H9 (cell line): Measurements from ENCODE around the gene LAYN. TPM values are rescaled to one million over a fixed set of nuclear protein-coding genes. Genes with fewer than 3 reads are reported as not detected.

ENCODE experiments used
- DNase-seq: peaks from one replicate; pipeline ENCODE4 v3.0.0-alpha.2; 2017
- H2AFZ ChIP-seq: one replicate; pipeline ENCODE4 v1.6.1; 2013; ENCODE audit warnings: mild to moderate bottlenecking, low read length, control low read depth, moderate library complexity
- H2AK5ac ChIP-seq: 2 replicates; pipeline ENCODE4 v1.6.1; 2013; ENCODE audit warnings: low read length, control low read depth, mixed read lengths; ENCODE audit not compliant: insufficient read length
- H2BK120ac ChIP-seq: one replicate; pipeline ENCODE4 v1.6.1; 2013; ENCODE audit warnings: low read depth, mild to moderate bottlenecking, low read length, control low read depth, inconsistent platforms; ENCODE audit not compliant: poor library complexity, severe bottlenecking
- H2BK12ac ChIP-seq: 2 replicates; pipeline ENCODE4 v1.6.1; 2013; ENCODE audit warnings: low read length, control low read depth, mixed read lengths, low read depth; ENCODE audit not compliant: insufficient read length
- H2BK15ac ChIP-seq: 2 replicates; pipeline ENCODE4 v1.6.1; 2013; ENCODE audit warnings: low read depth, low read length, control low read depth
- H2BK20ac ChIP-seq: one replicate; pipeline ENCODE4 v1.6.1; 2013; ENCODE audit warnings: low read depth, mild to moderate bottlenecking, low read length, control low read depth, inconsistent platforms; ENCODE audit not compliant: poor library complexity, severe bottlenecking
- H2BK5ac ChIP-seq: 2 replicates; pipeline ENCODE4 v1.6.1; 2013; ENCODE audit warnings: low read length, control low read depth, mixed read lengths; ENCODE audit not compliant: insufficient read length
- H3K14ac ChIP-seq: 2 replicates; pipeline ENCODE4 v1.6.1; 2013; ENCODE audit warnings: low read length, control low read depth; ENCODE audit not compliant: insufficient read depth
- H3K18ac ChIP-seq: 2 replicates; pipeline ENCODE4 v1.6.1; 2013; ENCODE audit warnings: low read depth, mild to moderate bottlenecking, mixed read lengths, low read length, control low read depth; ENCODE audit not compliant: insufficient read length
- H3K23ac ChIP-seq: 2 replicates; pipeline ENCODE4 v1.6.1; 2013; ENCODE audit warnings: low read length, control low read depth, mixed read lengths, low read depth; ENCODE audit not compliant: insufficient read length
- H3K23me2 ChIP-seq: 2 replicates; pipeline ENCODE4 v1.6.1; 2013; ENCODE audit warnings: low read depth, mild to moderate bottlenecking, mixed read lengths, low read length, control low read depth; ENCODE audit not compliant: insufficient read length, poor library complexity, severe bottlenecking
- H3K27ac ChIP-seq: 2 replicates; pipeline ENCODE4 v1.5.1; 2013; ENCODE audit warnings: low read length, control low read depth, mixed read lengths, low read depth; ENCODE audit not compliant: insufficient read length
- H3K27me3 ChIP-seq: 2 replicates; pipeline ENCODE4 v1.6.1; 2013; ENCODE audit warnings: low read length, control low read depth, inconsistent platforms; ENCODE audit not compliant: insufficient read depth
- H3K4ac ChIP-seq: 2 replicates; pipeline ENCODE4 v1.6.1; 2013; ENCODE audit warnings: low read depth, mild to moderate bottlenecking, control low read depth, inconsistent platforms, low read length, moderate library complexity
- H3K4me1 ChIP-seq: 2 replicates; pipeline ENCODE4 v1.6.1; 2013; ENCODE audit warnings: low read length, control low read depth, inconsistent platforms; ENCODE audit not compliant: insufficient read depth
- H3K4me2 ChIP-seq: 2 replicates; pipeline ENCODE4 v1.6.1; 2013; ENCODE audit warnings: low read length, control low read depth, mixed read lengths; ENCODE audit not compliant: insufficient read length, insufficient read depth
- H3K56ac ChIP-seq: 2 replicates; pipeline ENCODE4 v1.6.1; 2013; ENCODE audit warnings: low read depth, mild to moderate bottlenecking, mixed read lengths, low read length, control low read depth; ENCODE audit not compliant: insufficient read length
- H3K79me1 ChIP-seq: 2 replicates; pipeline ENCODE4 v1.6.1; 2013; ENCODE audit warnings: low read depth, mild to moderate bottlenecking, moderate library complexity, low read length, control low read depth, inconsistent platforms; ENCODE audit not compliant: insufficient read depth, poor library complexity, severe bottlenecking
- H3K79me2 ChIP-seq: 2 replicates; pipeline ENCODE4 v1.6.1; 2013; ENCODE audit warnings: low read length, control low read depth, inconsistent platforms; ENCODE audit not compliant: insufficient read depth
- H3K9ac ChIP-seq: 2 replicates; pipeline ENCODE4 v1.6.1; 2013; ENCODE audit warnings: low read length, control low read depth, mixed read lengths; ENCODE audit not compliant: insufficient read length; ENCODE audit errors: extremely low read depth
- H3K9me3 ChIP-seq: one replicate; pipeline ENCODE4 v1.6.1; 2013; ENCODE audit warnings: low read depth, low read length, inconsistent platforms; ENCODE audit not compliant: control insufficient read depth
- H3T11ph ChIP-seq: one replicate; pipeline ENCODE4 v1.6.1; 2013; ENCODE audit warnings: mild to moderate bottlenecking, low read length, control low read depth, inconsistent platforms
- H4K20me1 ChIP-seq: one replicate; pipeline ENCODE4 v1.6.1; 2013; ENCODE audit not compliant: control insufficient read depth, insufficient read length, insufficient read depth
- H4K5ac ChIP-seq: 2 replicates; pipeline ENCODE4 v1.6.1; 2013; ENCODE audit warnings: low read depth, mild to moderate bottlenecking, mixed read lengths, low read length, control low read depth; ENCODE audit not compliant: insufficient read length
- H4K8ac ChIP-seq: replicated peaks from 2 replicates; pipeline ENCODE4 v1.6.1; 2013; ENCODE audit warnings: low read length, control low read depth, mixed read lengths, low read depth; ENCODE audit not compliant: insufficient read length
- H4K91ac ChIP-seq: 2 replicates; pipeline ENCODE4 v1.6.1; 2013; ENCODE audit warnings: low read depth, mild to moderate bottlenecking, moderate library complexity, mixed read lengths, low read length, control low read depth; ENCODE audit not compliant: insufficient read length
- H3K27ac Mint-ChIP-seq, 3 experiments: 2 replicates in 2 of 3; 3 replicates in 1 of 3; pipeline ENCODE4 v1.8.0; 2020 to 2021; ENCODE audit warnings: mixed read lengths in 3 of 3, mild to moderate bottlenecking in 1 of 3, moderate library complexity in 1 of 3
- H3K27me3 Mint-ChIP-seq: 2 replicates; pipeline ENCODE4 v1.8.0; 2021; ENCODE audit warnings: low read depth, mild to moderate bottlenecking, moderate library complexity, mixed read lengths
- H3K36me3 Mint-ChIP-seq, 3 experiments: 2 replicates in 2 of 3; 3 replicates in 1 of 3; pipeline ENCODE4 v1.8.0; 2020 to 2021; ENCODE audit warnings: low read depth in 3 of 3, mixed read lengths in 3 of 3; ENCODE audit not compliant: insufficient read depth in 1 of 3
- H3K4me1 Mint-ChIP-seq, 2 experiments: 2 replicates each; pipeline ENCODE4 v1.8.0; 2020; ENCODE audit warnings: mixed read lengths in 2 of 2
- H3K4me3 Mint-ChIP-seq, 2 experiments: 2 replicates in 1 of 2; 3 replicates in 1 of 2; pipeline ENCODE4 v1.8.0; 2020 to 2021; ENCODE audit warnings: mild to moderate bottlenecking in 2 of 2, mixed read lengths in 2 of 2, moderate library complexity in 1 of 2
- H3K9me3 Mint-ChIP-seq, 2 experiments: 2 replicates in 1 of 2; 3 replicates in 1 of 2; pipeline ENCODE4 v1.8.0; 2020; ENCODE audit warnings: mild to moderate bottlenecking in 2 of 2, mixed read lengths in 2 of 2, moderate library complexity in 1 of 2
- WGBS: extraction: QIAGEN DNeasy Blood & Tissue Kit; methylation state at CpG from one replicate; pipeline ENCODE4 v1.1.7; 2013; ENCODE audit warnings: missing lambda C conversion rate, low lambda C conversion rate, mixed read lengths; ENCODE audit not compliant: insufficient read length; ENCODE audit errors: extremely low coverage; 5-methylcytosine and 5-hydroxymethylcytosine counted together
- total RNA-seq: library from RNA; stranded (reverse); gene quantifications from 2 replicates; pipeline ENCODE4 v1.2.1, GENCODE V29; 2021
- TF ChIP-seq, protein P1 (sequence below): fragments of 200-600 bp; sonication (generic); conservative IDR thresholded peaks from 3 replicates; pipeline ENCODE4 v1.8.0; 2021; ENCODE audit warnings: antibody characterized with exemption, mild to moderate bottlenecking

Gene LAYN
- total RNA-seq, 1 experiment from 2014 or later, result 3.1 TPM

DNA sequence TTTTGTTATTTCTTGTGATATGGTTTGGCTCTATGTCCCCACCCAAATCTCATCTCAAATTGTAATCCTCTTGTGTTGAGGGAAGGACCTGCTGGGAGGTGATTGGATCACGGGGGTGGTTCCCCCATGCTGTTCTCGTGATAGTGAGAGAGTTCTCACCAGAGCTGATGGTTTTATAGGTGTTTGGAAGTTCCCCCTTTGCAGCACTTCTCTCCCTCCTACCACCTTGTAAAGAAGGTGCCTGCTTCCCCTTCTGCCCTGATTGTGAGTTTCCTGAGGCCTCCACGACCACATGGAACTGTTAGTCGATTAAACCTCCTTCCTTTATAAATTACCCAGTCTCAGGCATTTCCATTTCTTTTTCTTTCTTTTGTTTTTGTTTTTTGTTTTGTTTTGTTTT, 37.3 kb downstream of the LAYN start:
- TF ChIP-seq, protein P1, sequence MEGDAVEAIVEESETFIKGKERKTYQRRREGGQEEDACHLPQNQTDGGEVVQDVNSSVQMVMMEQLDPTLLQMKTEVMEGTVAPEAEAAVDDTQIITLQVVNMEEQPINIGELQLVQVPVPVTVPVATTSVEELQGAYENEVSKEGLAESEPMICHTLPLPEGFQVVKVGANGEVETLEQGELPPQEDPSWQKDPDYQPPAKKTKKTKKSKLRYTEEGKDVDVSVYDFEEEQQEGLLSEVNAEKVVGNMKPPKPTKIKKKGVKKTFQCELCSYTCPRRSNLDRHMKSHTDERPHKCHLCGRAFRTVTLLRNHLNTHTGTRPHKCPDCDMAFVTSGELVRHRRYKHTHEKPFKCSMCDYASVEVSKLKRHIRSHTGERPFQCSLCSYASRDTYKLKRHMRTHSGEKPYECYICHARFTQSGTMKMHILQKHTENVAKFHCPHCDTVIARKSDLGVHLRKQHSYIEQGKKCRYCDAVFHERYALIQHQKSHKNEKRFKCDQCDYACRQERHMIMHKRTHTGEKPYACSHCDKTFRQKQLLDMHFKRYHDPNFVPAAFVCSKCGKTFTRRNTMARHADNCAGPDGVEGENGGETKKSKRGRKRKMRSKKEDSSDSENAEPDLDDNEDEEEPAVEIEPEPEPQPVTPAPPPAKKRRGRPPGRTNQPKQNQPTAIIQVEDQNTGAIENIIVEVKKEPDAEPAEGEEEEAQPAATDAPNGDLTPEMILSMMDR, result no peak
- H4K8ac ChIP-seq, result no peak overlapping the region
- no peaks in the 10 kb centered on the region for H3K27me3 ChIP-seq
- no peak overlapping the region for H3K18ac ChIP-seq
- Mint-ChIP-seq H3K36me3 (no peaks in the 10 kb centered on the region), H3K4me3 (no peak overlapping the region), H3K27me3 (peaks cover 1% of the 10 kb centered on the region; the same call in 1 of the 2 replicates), H3K9me3 (no peaks in the 10 kb centered on the region), H3K27ac (no peak overlapping the region), H3K4me1 (peaks cover 4 to 11% of the 10 kb centered on the region in 2 experiments)
- H2AFZ ChIP-seq, result no peak overlapping the region
- no peaks in the 10 kb centered on the region for H3K4me1 ChIP-seq
- no peaks in the 10 kb centered on the region for H3K23me2 ChIP-seq
- no peak overlapping the region for H4K5ac ChIP-seq
- no CpG with 5 or more reads among the region's 4 CpGs for WGBS
- H2BK20ac ChIP-seq, result no peak overlapping the region
- DNase-seq, result no peak
- no peak overlapping the region for H3K56ac ChIP-seq
- H2BK15ac ChIP-seq, result no peak overlapping the region
- H3T11ph ChIP-seq, result no peak overlapping the region
- no peak overlapping the region for H3K4ac ChIP-seq
- H3K27ac ChIP-seq, result no peak overlapping the region
- no peaks in the 10 kb centered on the region for H4K20me1 ChIP-seq
- H3K14ac ChIP-seq, result no peak overlapping the region
- no peak overlapping the region for H2BK120ac ChIP-seq
- no peaks in the 10 kb centered on the region for H3K79me2 ChIP-seq
- no peak overlapping the region for H2AK5ac ChIP-seq
- no peak overlapping the region for H2BK5ac ChIP-seq
- H3K23ac ChIP-seq, result no peak overlapping the region
- H2BK12ac ChIP-seq, result no peak overlapping the region
- no peak overlapping the region for H3K9ac ChIP-seq
- H4K91ac ChIP-seq, result no peak overlapping the region
- H3K4me2 ChIP-seq, result no peak overlapping the region
- H3K9me3 ChIP-seq, result no peaks in the 10 kb centered on the region
- H3K79me1 ChIP-seq, result no peaks in the 10 kb centered on the region
